K562 (cell line): ENCODE results near the gene RABGAP1L. TPM values are rescaled to one million over a fixed set of nuclear protein-coding genes. Genes with fewer than 3 reads are reported as not detected.

Source experiments
- ATAC-seq: fragments of 200-7000 bp; cut with Tn5 transposase; 3 replicates; pipeline ENCODE4 v1.9.1; 2020; ENCODE audit warnings: moderate library complexity
- BruUV-seq: library from RNA; stranded (reverse); fragments of 400-500 nt; replicated peaks from 2 replicates; lab custom pipeline; 2021; lab: Mats Ljungman, UMichigan
- CTCF ChIA-PET: fragments of 300-600 bp; formaldehyde crosslinking; extraction: SDS; loops from one replicate; lab custom pipeline; 2021; ENCODE audit warnings: low intra/inter-chr PET ratio; lab: Yijun Ruan, JAX
- POLR2A ChIA-PET: fragments of 300-600, 350-650 bp; sonication (Branson Sonifier 250); formaldehyde crosslinking; extraction: SDS; loops from one replicate; lab custom pipeline; 2021; ENCODE audit warnings: antibody characterized with exemption, inconsistent platforms; lab: Yijun Ruan, JAX
- DNase-seq, 4 experiments: peaks; one replicate each; pipeline versions ENCODE4 v3.0.0 to v3.0.0-alpha.2; 2011 to 2018; ENCODE audit warnings: low spot score in 3 of 4, mixed read lengths in 3 of 4; ENCODE audit errors: extremely low read depth in 1 of 4
- FAIRE-seq: peaks from 2 replicates; lab custom pipeline; 2011; peaks lifted over from hg19 to GRCh38; lab: Jason Lieb, UNC
- H2AFZ ChIP-seq: 2 replicates; pipeline ENCODE4 v1.6.0; 2011; ENCODE audit warnings: low read depth, low read length, control low read depth, inconsistent platforms
- H3K27ac ChIP-seq: fragments of 200-600 bp; 3 replicates; pipeline ENCODE4 v1.8.0; 2011; ENCODE audit warnings: low read depth, mild to moderate bottlenecking, control low read depth, inconsistent platforms, low read length, moderate library complexity, mixed read lengths; ENCODE audit errors: extremely low read depth
- H3K27me3 ChIP-seq, 2 experiments: fragments of 300-600 bp in 1 of 2; 2 replicates in 1 of 2; 3 replicates in 1 of 2; pipeline versions ENCODE4 v1.6.0 to v1.8.0; 2011; ENCODE audit warnings: inconsistent platforms in 2 of 2, low read length in 2 of 2, mild to moderate bottlenecking in 1 of 2, mixed read lengths in 1 of 2, moderate library complexity in 1 of 2; ENCODE audit not compliant: control insufficient read depth in 2 of 2, insufficient read depth in 2 of 2
- H3K36me3 ChIP-seq: fragments of 300-600 bp; 3 replicates; pipeline ENCODE4 v1.8.0; 2011; ENCODE audit warnings: mild to moderate bottlenecking, low read length, inconsistent platforms; ENCODE audit not compliant: control insufficient read depth, insufficient read depth
- H3K4me1 ChIP-seq, 2 experiments: fragments of 200-600 bp in 1 of 2; replicated peaks in 1 of 2; 2 replicates in 1 of 2; 3 replicates in 1 of 2; pipeline versions ENCODE4 v1.5.1 to v1.8.0; 2011; ENCODE audit warnings: inconsistent platforms in 2 of 2, low read length in 2 of 2, mild to moderate bottlenecking in 1 of 2, mixed read lengths in 1 of 2, moderate library complexity in 1 of 2; ENCODE audit not compliant: control insufficient read depth in 2 of 2, insufficient read depth in 2 of 2
- H3K4me2 ChIP-seq: 2 replicates; pipeline ENCODE4 v1.6.1; 2011; ENCODE audit warnings: low read length, control low read depth, inconsistent platforms, mixed read lengths; ENCODE audit not compliant: insufficient read depth
- H3K4me3 ChIP-seq: fragments of 200-600 bp; sonication (generic), shearing (Covaris generic); 2 replicates; pipeline ENCODE4 v1.5.1; 2016; ENCODE audit warnings: control low read depth, inconsistent platforms
- H3K79me2 ChIP-seq: fragments of 200-600 bp; 3 replicates; pipeline ENCODE4 v1.8.0; 2011; ENCODE audit warnings: low read length, inconsistent platforms; ENCODE audit not compliant: control insufficient read depth, insufficient read depth
- H3K9ac ChIP-seq, 2 experiments: 2 replicates each; pipeline versions ENCODE4 v1.6.0 to v1.6.1; 2011; ENCODE audit warnings: low read depth in 2 of 2, low read length in 2 of 2, control low read depth in 1 of 2, inconsistent platforms in 1 of 2, mild to moderate bottlenecking in 1 of 2, mixed read lengths in 1 of 2; ENCODE audit not compliant: insufficient read depth in 1 of 2
- H3K9me1 ChIP-seq: one replicate; pipeline ENCODE4 v1.6.0; 2011; ENCODE audit warnings: inconsistent platforms, mild to moderate bottlenecking, low read length, moderate library complexity; ENCODE audit not compliant: control insufficient read depth, insufficient read depth
- H3K9me3 ChIP-seq: replicated peaks from 2 replicates; pipeline ENCODE4 v1.5.1; 2011; ENCODE audit warnings: low read depth, low read length, inconsistent platforms; ENCODE audit not compliant: control insufficient read depth, insufficient read depth
- H4K20me1 ChIP-seq: replicated peaks from 2 replicates; pipeline ENCODE4 v1.6.1; 2011; ENCODE audit warnings: low read length, inconsistent platforms, mixed read lengths; ENCODE audit not compliant: control insufficient read depth, insufficient read depth
- ESRRA ChIP-seq: fragments of 450-650 bp; IDR thresholded peaks from 2 replicates; pipeline ENCODE4 v1.6.1; 2014; ENCODE audit warnings: low read depth, mild to moderate bottlenecking, moderate library complexity, borderline replicate concordance
- FOSL1 ChIP-seq: fragments of 200-800 bp; sonication (Bioruptor generic); conservative IDR thresholded peaks from 2 replicates; pipeline ENCODE4 v1.6.1; 2016; ENCODE audit warnings: missing genetic modification characterization, missing compliant biosample characterization
- GABPB2 ChIP-seq: fragments of 250-450 bp; sonication (Bioruptor Pico); conservative IDR thresholded peaks from 2 replicates; pipeline ENCODE4 v1.5.1; 2021; ENCODE audit warnings: mild to moderate bottlenecking
- HMGN3 ChIP-seq: IDR thresholded peaks from 2 replicates; pipeline ENCODE4 v1.6.1; 2011; ENCODE audit warnings: borderline replicate concordance, low read depth, mild to moderate bottlenecking, mixed read lengths, low read length; ENCODE audit not compliant: insufficient read length; ENCODE audit errors: extremely low read depth
- MTA1 ChIP-seq: fragments of 450-650 bp; IDR thresholded peaks from 2 replicates; pipeline ENCODE4 v1.6.1; 2017; ENCODE audit warnings: borderline replicate concordance
- NFIC ChIP-seq: fragments of 450-650 bp; IDR thresholded peaks from 2 replicates; pipeline ENCODE4 v1.6.1; 2017; ENCODE audit warnings: mild to moderate bottlenecking, inconsistent platforms
- RBM22 ChIP-seq: fragments of 200-400 bp; formaldehyde crosslinking; IDR thresholded peaks from 2 replicates; pipeline ENCODE4 v1.6.1; 2018; ENCODE audit warnings: low read length, low read depth; ENCODE audit not compliant: poor library complexity, severe bottlenecking
- RFX5 ChIP-seq: IDR thresholded peaks from 2 replicates; pipeline ENCODE4 v1.6.1; 2011; ENCODE audit warnings: low read depth, mild to moderate bottlenecking, improper control_type of control experiment, low read length
- ZNF239 ChIP-seq: fragments of 250-450 bp; sonication (Bioruptor Pico); IDR thresholded peaks from 2 replicates; pipeline ENCODE4 v1.4.0; 2020; ENCODE audit warnings: mild to moderate bottlenecking
- ZNF717 ChIP-seq: fragments of 250-450 bp; sonication (Bioruptor Pico); IDR thresholded peaks from 2 replicates; pipeline ENCODE4 v1.5.0; 2021
- ZNF780A ChIP-seq: fragments of 250-450 bp; sonication (Bioruptor Pico); IDR thresholded peaks from 2 replicates; pipeline ENCODE4 v1.5.0; 2021; ENCODE audit warnings: mild to moderate bottlenecking
- WGBS: fragments of 100-300 bp; shearing (Covaris generic); methylation state at CpG from one replicate; pipeline ENCODE4 v1.1.6; 2016; ENCODE audit warnings: low coverage, mixed read lengths; ENCODE audit not compliant: insufficient coverage; ENCODE audit errors: missing lambda C conversion rate; 5-methylcytosine and 5-hydroxymethylcytosine counted together
- in situ Hi-C: fragments of 300-500 bp; cut with MboI; formaldehyde crosslinking; loops from 4 replicates; pipeline ENCODE4 v1.15.0; 2018; ENCODE audit warnings: inconsistent platforms, mixed read lengths
- intact Hi-C: fragments of 100-400 bp; cut with micrococcal nuclease; formaldehyde crosslinking; loops from 2 replicates; pipeline ENCODE4 v1.14.2; 2022
- polyA plus RNA-seq, 8 experiments: library from polyadenylated mRNA; depleted of rRNA in 4 of 8; stranded (reverse) in 5 of 8; unstranded in 3 of 8; fragments of >200 nt; fragmentation: Nextera tagmentation in 2 of 8; fragmentation: Illumina TruSeq in 1 of 8; extraction: Ambion mirVana in 2 of 8; extraction: Trizol in 1 of 8; gene quantifications; 2 replicates each; pipeline versions ENCODE4 v1.2.1 to v1.2.3, GENCODE V29; 2011 to 2014; ENCODE audit warnings: inconsistent platforms in 1 of 8, missing spikeins in 1 of 8
- total RNA-seq, 7 experiments: library from RNA; depleted of rRNA in 6 of 7; stranded (reverse); fragments of >200 nt in 6 of 7; fragmentation: Illumina TruSeq in 2 of 7; extraction: Trizol in 2 of 7; gene quantifications; 2 replicates each; pipeline versions ENCODE4 v1.2.1 to v1.2.3, GENCODE V29; 2011 to 2021; ENCODE audit warnings: low replicate concordance in 1 of 7
- TF ChIP-seq, protein P1 (sequence below): sonication (generic); formaldehyde crosslinking; IDR thresholded peaks from 2 replicates; pipeline ENCODE4 v1.8.1; 2023; ENCODE audit warnings: missing genetic modification reagents, mild to moderate bottlenecking, borderline replicate concordance
- TF ChIP-seq, protein P2 (sequence below), 3 experiments: fragments of 200-800 bp in 1 of 3; fragments of 250-450 bp in 1 of 3; fragments of 450-650 bp in 1 of 3; sonication (Bioruptor Pico) in 1 of 3; sonication (Bioruptor generic) in 1 of 3; formaldehyde crosslinking in 1 of 3; IDR thresholded peaks; 2 replicates each; pipeline versions ENCODE4 v1.6.1 to v1.8.0; 2016 to 2022; ENCODE audit warnings: mild to moderate bottlenecking in 2 of 3, missing genetic modification characterization in 2 of 3, missing compliant biosample characterization in 1 of 3, moderate library complexity in 1 of 3

The RABGAP1L gene
- total and polyA plus RNA-seq, 9 of the 15 experiments (the other 6 are each of a cell fraction or from before 2014, with no cell fraction given), result 16.5 to 44.9 (median 26.7) TPM

DNA sequence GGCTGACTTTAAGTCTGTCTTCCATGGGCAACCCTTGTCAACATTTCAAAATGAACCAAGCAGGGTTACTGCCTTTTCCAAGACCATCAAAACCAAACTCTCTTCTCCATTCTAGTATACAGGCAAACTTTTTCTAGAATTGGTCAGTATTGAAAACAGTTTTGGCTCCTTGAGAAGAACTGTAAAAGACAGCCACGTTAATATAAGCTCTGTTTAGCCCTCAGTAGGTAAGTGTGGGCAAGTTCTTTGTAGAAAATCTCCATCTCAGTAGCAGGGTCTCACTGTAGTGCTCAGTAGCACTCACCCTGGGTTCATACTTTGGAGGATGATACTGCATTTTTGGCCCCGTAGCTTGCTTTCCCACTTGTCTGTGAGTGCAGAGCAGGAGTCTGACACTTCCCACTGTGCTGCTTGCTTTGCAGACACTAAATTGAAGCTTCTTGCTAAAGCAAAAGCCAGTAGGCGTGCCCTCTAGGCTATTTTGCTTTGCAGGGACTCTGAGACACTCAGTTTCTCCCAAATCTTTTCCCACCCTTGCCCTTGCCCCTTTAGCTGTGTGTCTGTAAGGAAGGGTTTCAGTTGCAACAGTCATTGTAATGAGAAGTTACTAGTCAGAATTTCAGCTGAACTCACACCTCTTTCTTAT lies 806.2 kb downstream of the RABGAP1L start:
- peak in 2 of 4 experiments; percentile 61 to 75 for DNase-seq
- POLR2A ChIA-PET, result interaction anchor here (0.6 to 1.4 kb wide), 7 partner anchors 10 to 88 kb away, joined by 3 to 5 read pairs (median 4); partner anchors contain the start of genes CACYBP and MRPS14
- H3K27ac ChIP-seq, result peak overlapping the region; percentile 88
- H4K20me1 ChIP-seq, result no peaks in the 10 kb centered on the region
- WGBS, result 17% methylated on average over 3 of the region's 3 CpGs
- peak overlapping the region; percentile 78 for H2AFZ ChIP-seq
- intact Hi-C loops, result loop anchor here (2.0 kb wide), 1 partner anchor 33 kb away; the partner anchor contains the start of gene CACYBP
- no peaks in the 10 kb centered on the region for H3K9me1 ChIP-seq
- H3K4me1 ChIP-seq, result peaks cover 3 to 52% of the 10 kb centered on the region in 2 experiments; a peak in 4 of 5 replicates
- no TSS peak for BruUV-seq
- H3K79me2 ChIP-seq, result peaks cover 4% of the 10 kb centered on the region; the same call in 1 of the 3 replicates
- ATAC-seq, result peak; percentile 84
- peak overlapping the region; percentile 75 for H3K4me2 ChIP-seq
- H3K9ac ChIP-seq, result peak overlapping the region; percentile 16 to 64; a peak in 3 of 4 replicates
- no peaks in the 10 kb centered on the region for H3K27me3 ChIP-seq
- in situ Hi-C loops, result no loop called here
- H3K4me3 ChIP-seq, result peak overlapping the region; percentile 9; the same call in 1 of the 2 replicates
- FAIRE-seq, result peak; percentile 78
- H3K9me3 ChIP-seq, result no peaks in the 10 kb centered on the region
- H3K36me3 ChIP-seq, result peaks cover 10% of the 10 kb centered on the region; the same call in 2 of the 3 replicates
- CTCF ChIA-PET, result no interaction called here
- TF ChIP-seq RFX5, result no peak
- TF ChIP-seq ZNF239 (CRISPR knock-in tag), result no peak
- no peak for TF ChIP-seq GABPB2 (CRISPR knock-in tag)
- no peak for TF ChIP-seq HMGN3
- TF ChIP-seq, protein P1, sequence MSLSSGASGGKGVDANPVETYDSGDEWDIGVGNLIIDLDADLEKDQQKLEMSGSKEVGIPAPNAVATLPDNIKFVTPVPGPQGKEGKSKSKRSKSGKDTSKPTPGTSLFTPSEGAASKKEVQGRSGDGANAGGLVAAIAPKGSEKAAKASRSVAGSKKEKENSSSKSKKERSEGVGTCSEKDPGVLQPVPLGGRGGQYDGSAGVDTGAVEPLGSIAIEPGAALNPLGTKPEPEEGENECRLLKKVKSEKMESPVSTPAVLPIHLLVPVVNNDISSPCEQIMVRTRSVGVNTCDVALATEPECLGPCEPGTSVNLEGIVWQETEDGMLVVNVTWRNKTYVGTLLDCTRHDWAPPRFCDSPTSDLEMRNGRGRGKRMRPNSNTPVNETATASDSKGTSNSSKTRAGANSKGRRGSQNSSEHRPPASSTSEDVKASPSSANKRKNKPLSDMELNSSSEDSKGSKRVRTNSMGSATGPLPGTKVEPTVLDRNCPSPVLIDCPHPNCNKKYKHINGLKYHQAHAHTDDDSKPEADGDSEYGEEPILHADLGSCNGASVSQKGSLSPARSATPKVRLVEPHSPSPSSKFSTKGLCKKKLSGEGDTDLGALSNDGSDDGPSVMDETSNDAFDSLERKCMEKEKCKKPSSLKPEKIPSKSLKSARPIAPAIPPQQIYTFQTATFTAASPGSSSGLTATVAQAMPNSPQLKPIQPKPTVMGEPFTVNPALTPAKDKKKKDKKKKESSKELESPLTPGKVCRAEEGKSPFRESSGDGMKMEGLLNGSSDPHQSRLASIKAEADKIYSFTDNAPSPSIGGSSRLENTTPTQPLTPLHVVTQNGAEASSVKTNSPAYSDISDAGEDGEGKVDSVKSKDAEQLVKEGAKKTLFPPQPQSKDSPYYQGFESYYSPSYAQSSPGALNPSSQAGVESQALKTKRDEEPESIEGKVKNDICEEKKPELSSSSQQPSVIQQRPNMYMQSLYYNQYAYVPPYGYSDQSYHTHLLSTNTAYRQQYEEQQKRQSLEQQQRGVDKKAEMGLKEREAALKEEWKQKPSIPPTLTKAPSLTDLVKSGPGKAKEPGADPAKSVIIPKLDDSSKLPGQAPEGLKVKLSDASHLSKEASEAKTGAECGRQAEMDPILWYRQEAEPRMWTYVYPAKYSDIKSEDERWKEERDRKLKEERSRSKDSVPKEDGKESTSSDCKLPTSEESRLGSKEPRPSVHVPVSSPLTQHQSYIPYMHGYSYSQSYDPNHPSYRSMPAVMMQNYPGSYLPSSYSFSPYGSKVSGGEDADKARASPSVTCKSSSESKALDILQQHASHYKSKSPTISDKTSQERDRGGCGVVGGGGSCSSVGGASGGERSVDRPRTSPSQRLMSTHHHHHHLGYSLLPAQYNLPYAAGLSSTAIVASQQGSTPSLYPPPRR (CRISPR knock-in tag), result no peak
- no peak for TF ChIP-seq ZNF717
- TF ChIP-seq, protein P2, sequence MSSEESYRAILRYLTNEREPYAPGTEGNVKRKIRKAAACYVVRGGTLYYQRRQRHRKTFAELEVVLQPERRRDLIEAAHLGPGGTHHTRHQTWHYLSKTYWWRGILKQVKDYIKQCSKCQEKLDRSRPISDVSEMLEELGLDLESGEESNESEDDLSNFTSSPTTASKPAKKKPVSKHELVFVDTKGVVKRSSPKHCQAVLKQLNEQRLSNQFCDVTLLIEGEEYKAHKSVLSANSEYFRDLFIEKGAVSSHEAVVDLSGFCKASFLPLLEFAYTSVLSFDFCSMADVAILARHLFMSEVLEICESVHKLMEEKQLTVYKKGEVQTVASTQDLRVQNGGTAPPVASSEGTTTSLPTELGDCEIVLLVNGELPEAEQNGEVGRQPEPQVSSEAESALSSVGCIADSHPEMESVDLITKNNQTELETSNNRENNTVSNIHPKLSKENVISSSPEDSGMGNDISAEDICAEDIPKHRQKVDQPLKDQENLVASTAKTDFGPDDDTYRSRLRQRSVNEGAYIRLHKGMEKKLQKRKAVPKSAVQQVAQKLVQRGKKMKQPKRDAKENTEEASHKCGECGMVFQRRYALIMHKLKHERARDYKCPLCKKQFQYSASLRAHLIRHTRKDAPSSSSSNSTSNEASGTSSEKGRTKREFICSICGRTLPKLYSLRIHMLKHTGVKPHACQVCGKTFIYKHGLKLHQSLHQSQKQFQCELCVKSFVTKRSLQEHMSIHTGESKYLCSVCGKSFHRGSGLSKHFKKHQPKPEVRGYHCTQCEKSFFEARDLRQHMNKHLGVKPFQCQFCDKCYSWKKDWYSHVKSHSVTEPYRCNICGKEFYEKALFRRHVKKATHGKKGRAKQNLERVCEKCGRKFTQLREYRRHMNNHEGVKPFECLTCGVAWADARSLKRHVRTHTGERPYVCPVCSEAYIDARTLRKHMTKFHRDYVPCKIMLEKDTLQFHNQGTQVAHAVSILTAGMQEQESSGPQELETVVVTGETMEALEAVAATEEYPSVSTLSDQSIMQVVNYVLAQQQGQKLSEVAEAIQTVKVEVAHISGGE (CRISPR knock-in tag; IDR thresholded peaks at IDR 0.05), result 0 out of 6 replicates have a peak, but pooled peaks of 1 of the 3 experiments have one; percentile 9
- TF ChIP-seq ESRRA, result no peak
- no peak for TF ChIP-seq RBM22
- no peak for TF ChIP-seq NFIC
- TF ChIP-seq FOSL1, result no peak
- no peak for TF ChIP-seq ZNF780A (CRISPR knock-in tag)
- no peak for TF ChIP-seq MTA1
